Measurements from ENCODE around the gene ADAMTS6. TPM values are rescaled to one million over a fixed set of nuclear protein-coding genes. Genes with fewer than 3 reads are reported as not detected.

ADAMTS6 gene
- total RNA-seq, 1 donor from 2014 or later = 16.7 TPM

DNA sequence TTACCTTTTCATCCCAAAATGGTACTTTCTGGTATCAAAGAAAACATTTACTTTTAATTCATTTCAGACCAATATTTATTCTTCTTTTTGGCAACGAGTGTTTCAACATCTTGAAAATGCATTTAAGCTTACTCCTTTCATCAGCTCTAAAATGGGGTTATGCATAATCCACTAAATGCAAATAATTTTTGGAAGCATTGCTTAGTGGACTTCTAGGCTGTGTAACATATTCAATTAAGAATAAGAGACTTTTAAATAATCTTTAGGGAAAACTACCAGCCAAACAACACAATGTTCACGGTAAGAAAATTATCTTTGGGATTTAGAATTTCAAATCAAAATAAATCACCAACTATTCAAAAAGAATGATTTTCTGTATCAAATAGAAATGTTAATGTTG lies 118.2 kb downstream of the ADAMTS6 start:
- TF ChIP-seq, protein P1, sequence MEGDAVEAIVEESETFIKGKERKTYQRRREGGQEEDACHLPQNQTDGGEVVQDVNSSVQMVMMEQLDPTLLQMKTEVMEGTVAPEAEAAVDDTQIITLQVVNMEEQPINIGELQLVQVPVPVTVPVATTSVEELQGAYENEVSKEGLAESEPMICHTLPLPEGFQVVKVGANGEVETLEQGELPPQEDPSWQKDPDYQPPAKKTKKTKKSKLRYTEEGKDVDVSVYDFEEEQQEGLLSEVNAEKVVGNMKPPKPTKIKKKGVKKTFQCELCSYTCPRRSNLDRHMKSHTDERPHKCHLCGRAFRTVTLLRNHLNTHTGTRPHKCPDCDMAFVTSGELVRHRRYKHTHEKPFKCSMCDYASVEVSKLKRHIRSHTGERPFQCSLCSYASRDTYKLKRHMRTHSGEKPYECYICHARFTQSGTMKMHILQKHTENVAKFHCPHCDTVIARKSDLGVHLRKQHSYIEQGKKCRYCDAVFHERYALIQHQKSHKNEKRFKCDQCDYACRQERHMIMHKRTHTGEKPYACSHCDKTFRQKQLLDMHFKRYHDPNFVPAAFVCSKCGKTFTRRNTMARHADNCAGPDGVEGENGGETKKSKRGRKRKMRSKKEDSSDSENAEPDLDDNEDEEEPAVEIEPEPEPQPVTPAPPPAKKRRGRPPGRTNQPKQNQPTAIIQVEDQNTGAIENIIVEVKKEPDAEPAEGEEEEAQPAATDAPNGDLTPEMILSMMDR (IDR thresholded peaks at IDR 0.05; ENCODE audit: unreplicated experiment) = no peak
- H3K27ac Mint-ChIP-seq (ENCODE audit: unreplicated experiment) = no peak overlapping the region

DNA sequence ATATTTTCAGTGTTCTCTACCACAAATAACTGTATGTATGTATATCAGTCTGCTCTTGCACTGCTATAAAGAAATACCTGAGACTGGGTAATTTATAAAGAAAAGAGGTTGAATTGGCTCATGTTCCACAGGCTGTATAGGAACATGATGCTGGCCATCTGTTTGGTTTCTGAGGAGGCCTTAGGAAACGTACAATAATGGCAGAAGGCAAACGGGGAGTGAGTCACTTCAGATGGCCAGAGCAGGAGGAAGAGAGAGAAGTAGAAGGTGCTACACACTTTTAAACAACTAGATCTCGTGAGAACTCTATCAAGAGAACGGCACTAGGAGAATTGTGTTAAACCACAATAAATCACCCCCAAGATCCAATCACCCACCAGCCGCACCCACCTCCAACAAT lies 121.7 kb downstream of the ADAMTS6 start:
- TF ChIP-seq, protein P1 (IDR thresholded peaks at IDR 0.05; ENCODE audit: unreplicated experiment) = no peak
- H3K36me3 Mint-ChIP-seq (ENCODE audit: low read depth, unreplicated experiment) = no peaks in the 10 kb centered on the region
- no peak overlapping the region for H3K27ac Mint-ChIP-seq (ENCODE audit: unreplicated experiment)
- H3K9me3 Mint-ChIP-seq (ENCODE audit: unreplicated experiment) = no peaks in the 10 kb centered on the region
- H3K4me3 Mint-ChIP-seq (ENCODE audit: unreplicated experiment) = no peak overlapping the region
- peaks cover 7% of the 10 kb centered on the region for H3K4me1 Mint-ChIP-seq (ENCODE audit: unreplicated experiment)
- DNase-seq (ENCODE audit: low spot score) = no peak
- H3K27me3 Mint-ChIP-seq (ENCODE audit: unreplicated experiment) = no peaks in the 10 kb centered on the region

More for the DNA sequence above, 118.2 kb downstream of the ADAMTS6 start:
- Mint-ChIP-seq H3K36me3 (ENCODE audit: low read depth, unreplicated experiment) (no peaks in the 10 kb centered on the region), H3K27me3 (ENCODE audit: unreplicated experiment) (no peaks in the 10 kb centered on the region), H3K4me1 (ENCODE audit: unreplicated experiment) (peaks cover 17% of the 10 kb centered on the region), H3K4me3 (ENCODE audit: unreplicated experiment) (no peak overlapping the region), H3K9me3 (ENCODE audit: unreplicated experiment) (no peaks in the 10 kb centered on the region)
- no peak for DNase-seq (ENCODE audit: low spot score)

DNA sequence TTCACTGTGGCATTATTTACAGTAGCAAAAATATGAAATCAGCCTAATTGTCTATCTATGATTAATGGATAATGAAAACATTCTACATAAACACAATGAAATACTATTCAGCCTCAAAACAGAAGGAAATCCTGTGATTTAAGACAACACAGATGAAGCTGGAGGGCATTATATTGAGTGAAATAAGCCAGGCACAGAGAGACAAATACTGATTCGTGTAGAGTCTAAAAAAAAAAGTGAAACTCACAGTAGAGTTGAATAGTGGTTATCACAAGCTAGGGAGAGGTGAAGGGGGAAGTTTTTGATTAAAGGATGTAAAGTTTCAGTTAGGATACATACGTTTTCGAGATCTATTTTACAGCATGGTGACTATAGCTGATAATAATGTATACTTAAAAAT lies 122.2 kb downstream of the ADAMTS6 start:
- Mint-ChIP-seq H3K27ac (ENCODE audit: unreplicated experiment) (no peak overlapping the region), H3K27me3 (ENCODE audit: unreplicated experiment) (no peaks in the 10 kb centered on the region), H3K9me3 (ENCODE audit: unreplicated experiment) (no peaks in the 10 kb centered on the region), H3K4me3 (ENCODE audit: unreplicated experiment) (no peak overlapping the region), H3K36me3 (ENCODE audit: low read depth, unreplicated experiment) (no peaks in the 10 kb centered on the region), H3K4me1 (ENCODE audit: unreplicated experiment) (peaks cover 7% of the 10 kb centered on the region)
- no peak for DNase-seq (ENCODE audit: low spot score)
- TF ChIP-seq, protein P1 (IDR thresholded peaks at IDR 0.05; ENCODE audit: unreplicated experiment) = no peak

DNA sequence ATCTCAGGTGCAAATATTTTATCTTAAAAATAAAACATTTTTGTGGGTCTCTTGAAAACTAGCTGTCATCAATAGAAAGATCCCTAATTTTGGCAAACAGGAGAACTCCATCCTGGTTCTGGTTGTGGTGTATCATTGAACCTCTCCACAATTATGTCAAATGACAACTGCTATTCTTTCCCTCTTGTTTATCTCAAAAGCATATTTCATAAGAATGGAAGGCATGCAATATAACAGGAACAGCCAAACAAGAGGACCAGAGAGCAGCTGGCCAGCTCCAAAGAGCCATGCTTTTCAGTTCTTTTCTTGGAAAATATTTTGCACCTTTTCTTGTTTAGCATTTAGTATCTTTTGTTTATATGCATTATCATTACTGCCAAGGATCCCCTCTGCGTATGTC lies 125.4 kb downstream of the ADAMTS6 start:
- Mint-ChIP-seq H3K27ac (ENCODE audit: unreplicated experiment) (no peak overlapping the region), H3K4me3 (ENCODE audit: unreplicated experiment) (no peak overlapping the region), H3K9me3 (ENCODE audit: unreplicated experiment) (no peaks in the 10 kb centered on the region), H3K4me1 (ENCODE audit: unreplicated experiment) (peaks cover 7% of the 10 kb centered on the region), H3K27me3 (ENCODE audit: unreplicated experiment) (no peaks in the 10 kb centered on the region), H3K36me3 (ENCODE audit: low read depth, unreplicated experiment) (no peaks in the 10 kb centered on the region)
- no peak for DNase-seq (ENCODE audit: low spot score)
- TF ChIP-seq, protein P1 (IDR thresholded peaks at IDR 0.05; ENCODE audit: unreplicated experiment) = no peak

DNA sequence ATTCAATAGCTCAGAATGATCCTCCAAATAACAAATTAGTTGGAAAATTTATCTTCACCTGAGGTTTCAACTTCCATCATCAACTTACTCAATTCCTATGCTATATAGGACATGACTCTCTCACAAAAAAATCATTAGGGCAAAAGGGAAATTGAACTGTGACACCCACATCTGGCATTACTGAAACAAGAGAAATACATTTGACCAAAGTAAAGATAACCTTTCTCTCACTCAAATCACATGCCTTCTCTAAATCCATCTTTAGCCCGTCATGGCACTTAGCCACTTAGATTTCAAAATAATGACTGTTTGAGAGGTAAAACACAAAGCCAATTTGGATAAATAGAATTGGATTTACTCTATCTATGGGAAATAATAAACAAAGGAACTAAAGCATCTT lies 126.4 kb downstream of the ADAMTS6 start:
- no peak overlapping the region for H3K27ac Mint-ChIP-seq (ENCODE audit: unreplicated experiment)
- H3K27me3 Mint-ChIP-seq (ENCODE audit: unreplicated experiment) = no peaks in the 10 kb centered on the region
- H3K4me3 Mint-ChIP-seq (ENCODE audit: unreplicated experiment) = no peak overlapping the region
- no peaks in the 10 kb centered on the region for H3K9me3 Mint-ChIP-seq (ENCODE audit: unreplicated experiment)
- H3K36me3 Mint-ChIP-seq (ENCODE audit: low read depth, unreplicated experiment) = no peaks in the 10 kb centered on the region
- H3K4me1 Mint-ChIP-seq (ENCODE audit: unreplicated experiment) = peaks cover 7% of the 10 kb centered on the region
- TF ChIP-seq, protein P1 (IDR thresholded peaks at IDR 0.05; ENCODE audit: unreplicated experiment) = no peak
- no peak for DNase-seq (ENCODE audit: low spot score)
